HG02852 (cell line): ENCODE data around the gene PRR19.

ENCODE experiments used
- ATAC-seq: cut with Tn5 transposase; IDR thresholded peaks from one replicate; pipeline ENCODE4 v1.9.1; 2021; ENCODE audit warnings: mild to moderate bottlenecking, moderate library complexity; ENCODE audit not compliant: unreplicated experiment

The PRR19 gene

GRCh38 chr19:42270346-42271044, 31.4 kb upstream of the PRR19 start:
- no peak for ATAC-seq

GRCh38 chr19:42271045-42271419, 30.9 kb upstream of the PRR19 start:
- no peak for ATAC-seq

- ATAC-seq = no peak
These were observed 29.9 kb upstream of the PRR19 start for GRCh38 chr19:42271861-42272534.

- no peak for ATAC-seq
These were observed 29.4 kb upstream of the PRR19 start for GRCh38 chr19:42272535-42272897.

- ATAC-seq = no peak
These were observed 28.9 kb upstream of the PRR19 start for GRCh38 chr19:42272989-42273406.

- ATAC-seq = no peak
These were observed 28.4 kb upstream of the PRR19 start for GRCh38 chr19:42273407-42274064.

GRCh38 chr19:42274065-42274682, 27.8 kb upstream of the PRR19 start:
- no peak for ATAC-seq

GRCh38 chr19:42275103-42275502, 26.8 kb upstream of the PRR19 start:
- ATAC-seq = no peak

- no peak for ATAC-seq
These were observed 26.4 kb upstream of the PRR19 start for GRCh38 chr19:42275517-42275916.

- ATAC-seq = no peak
These were observed 25.6 kb upstream of the PRR19 start for GRCh38 chr19:42276284-42276683.

GRCh38 chr19:42276821-42277220, 25.1 kb upstream of the PRR19 start:
- ATAC-seq = no peak

GRCh38 chr19:42277821-42278451, 24.0 kb upstream of the PRR19 start:
- ATAC-seq = no peak

GRCh38 chr19:42278452-42279154, 23.3 kb upstream of the PRR19 start:
- no peak for ATAC-seq

- ATAC-seq = no peak
These were observed 22.6 kb upstream of the PRR19 start for GRCh38 chr19:42279155-42279901.

- ATAC-seq = no peak
These were observed 21.8 kb upstream of the PRR19 start for GRCh38 chr19:42279902-42280814.

- no peak for ATAC-seq
These were observed 21.2 kb upstream of the PRR19 start for GRCh38 chr19:42280815-42281145.

GRCh38 chr19:42281146-42281826, 20.6 kb upstream of the PRR19 start:
- ATAC-seq = no peak
